GM12875 (cell line): ENCODE measurements around the gene ARL15.
"Not testable (repeated sequence)": the region's sequence is repeated elsewhere in the genome, so short reads cannot be mapped to it uniquely, and the experiment has no call there.

Source experiments
- H3K4me3 ChIP-seq: one replicate; pipeline ENCODE4 v1.5.1; 2011; ENCODE audit warnings: low read depth, low read length, control low read depth
- CTCF ChIP-seq: IDR thresholded peaks from 2 replicates; pipeline ENCODE4 v1.5.1; 2011; ENCODE audit warnings: low read depth, mild to moderate bottlenecking, control low read depth, inconsistent platforms, low read length, moderate library complexity, borderline replicate concordance; ENCODE audit not compliant: insufficient read depth

Gene ARL15

DNA sequence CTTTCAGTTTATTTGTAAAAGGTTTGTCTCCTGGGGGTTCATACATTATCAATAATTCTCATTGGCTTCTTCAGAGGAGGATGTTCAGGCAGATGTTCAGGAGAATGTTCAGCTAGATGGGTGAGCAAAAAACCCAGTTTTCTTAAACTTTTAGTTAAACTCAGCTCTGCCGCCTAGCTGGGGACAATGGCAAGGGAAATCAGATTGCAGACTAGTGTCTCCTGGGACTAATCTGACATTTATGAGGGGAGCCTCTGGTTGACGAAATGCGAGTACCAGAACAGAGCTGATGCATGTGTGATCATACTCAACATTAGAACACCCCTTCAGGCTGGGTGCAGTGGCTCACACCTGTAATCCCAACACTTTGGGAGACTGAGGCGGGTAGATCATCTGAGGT, 314.4 kb downstream of the ARL15 start:
- H3K4me3 ChIP-seq: no peak overlapping the region
- no peak for TF ChIP-seq CTCF

GRCh38 chr5:53994148-53994547, 316.2 kb downstream of the ARL15 start:
- no peak for TF ChIP-seq CTCF
- H3K4me3 ChIP-seq: no peak overlapping the region

GRCh38 chr5:53991942-53992341, 318.4 kb downstream of the ARL15 start:
- peak; percentile 37; the same call in 1 of the 2 replicates for TF ChIP-seq CTCF
- H3K4me3 ChIP-seq: no peak overlapping the region

- no peak overlapping the region for H3K4me3 ChIP-seq
- TF ChIP-seq CTCF: no peak
Measured at GRCh38 chr5:53987101-53987500, 323.3 kb downstream of the ARL15 start.

- no peak for TF ChIP-seq CTCF
- no peak overlapping the region for H3K4me3 ChIP-seq
Measured at GRCh38 chr5:53985796-53986195, 324.6 kb downstream of the ARL15 start.

- TF ChIP-seq CTCF: no peak
- H3K4me3 ChIP-seq: no peak overlapping the region
Measured at GRCh38 chr5:53984971-53985370, 325.4 kb downstream of the ARL15 start.

DNA sequence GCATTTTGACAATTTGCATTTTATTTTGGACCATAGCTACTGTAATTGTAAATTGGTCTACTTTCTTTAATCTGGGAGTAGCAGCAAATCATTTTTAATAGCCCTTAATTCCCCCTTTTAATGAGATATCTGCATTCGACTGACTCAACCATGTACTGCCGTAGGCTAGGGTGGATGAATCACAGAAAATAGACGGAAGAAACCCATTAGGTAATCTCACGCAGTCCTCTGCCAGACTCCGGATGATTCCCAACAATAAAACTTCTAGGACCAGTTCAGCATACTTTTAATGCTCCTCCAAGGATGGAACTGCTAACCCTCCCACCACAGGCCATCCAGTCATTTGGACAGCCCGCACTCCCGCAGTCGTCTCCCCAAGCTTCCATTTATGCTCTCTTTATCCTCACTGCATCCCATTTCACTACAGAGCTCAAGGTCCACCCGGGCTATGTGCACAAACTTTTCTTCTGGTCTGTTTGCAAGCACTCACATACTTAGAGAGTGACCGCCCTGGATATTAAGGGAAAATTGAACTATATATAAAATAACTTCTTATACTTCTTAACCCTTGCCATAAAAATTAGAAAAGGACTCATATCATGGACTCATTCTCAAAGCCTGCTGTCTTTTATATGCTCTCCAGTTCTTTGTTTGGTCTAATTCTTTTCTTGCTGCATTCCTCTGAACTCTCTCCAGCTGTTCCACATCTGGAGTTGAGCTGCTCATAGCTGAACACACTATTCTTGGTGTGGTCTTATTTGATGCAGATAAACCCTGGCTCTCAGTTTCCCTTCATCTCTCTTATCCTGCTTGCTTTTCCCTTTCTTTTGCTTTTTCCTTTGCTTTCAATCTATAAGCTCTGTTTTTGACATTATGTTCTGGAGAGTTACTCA, 326.6 kb downstream of the ARL15 start:
- TF ChIP-seq CTCF: no peak
- no peak overlapping the region for H3K4me3 ChIP-seq

DNA sequence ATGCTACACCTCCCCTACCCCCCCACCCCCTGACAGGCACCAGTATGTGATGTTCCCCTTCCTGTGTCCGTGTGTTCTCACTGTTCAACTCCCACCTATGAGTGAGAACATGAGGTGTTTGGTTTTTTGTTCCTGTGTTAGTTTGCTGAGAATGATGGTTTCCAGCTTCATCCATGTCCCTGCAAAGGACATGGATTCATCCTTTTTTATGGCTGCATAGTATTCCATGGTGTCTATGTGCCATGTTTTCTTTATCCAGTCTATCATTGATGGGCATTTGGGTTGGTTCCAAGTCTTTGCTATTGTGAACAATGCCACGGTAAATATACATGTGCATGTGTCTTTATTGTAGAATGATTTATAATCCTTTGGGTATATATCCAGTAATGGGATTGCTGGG, 328.1 kb downstream of the ARL15 start:
- not testable (repeated sequence) for H3K4me3 ChIP-seq
